Muscle layer of duodenum (tissue), 2 donors: ENCODE data around the gene ROBO1.

Source experiments
- H3K27ac ChIP-seq: one replicate; pipeline ENCODE4 v1.7.0; 2013; ENCODE audit warnings: mild to moderate bottlenecking, low read length
- H3K27me3 ChIP-seq: one replicate; pipeline ENCODE4 v1.7.0; 2013; ENCODE audit warnings: low read depth, mild to moderate bottlenecking, control low read depth, low read length
- H3K36me3 ChIP-seq, 2 donors: one replicate each; pipeline ENCODE4 v1.7.0; 2013; ENCODE audit warnings: low read length in 2 of 2, control low read depth in 1 of 2, mild to moderate bottlenecking in 1 of 2; ENCODE audit not compliant: insufficient read depth in 2 of 2, control insufficient read depth in 1 of 2
- H3K4me1 ChIP-seq, 2 donors: one replicate each; pipeline ENCODE4 v1.7.0; 2013; ENCODE audit warnings: low read length in 2 of 2, mild to moderate bottlenecking in 2 of 2, control low read depth in 1 of 2, moderate library complexity in 1 of 2; ENCODE audit not compliant: insufficient read depth in 2 of 2, control insufficient read depth in 1 of 2
- H3K4me3 ChIP-seq, 2 donors: one replicate each; pipeline ENCODE4 v1.7.0; 2013; ENCODE audit warnings: low read length in 2 of 2, low read depth in 1 of 2, mild to moderate bottlenecking in 1 of 2
- H3K9me3 ChIP-seq, 2 donors: one replicate each; pipeline ENCODE4 v1.7.0; 2013; ENCODE audit warnings: low read length in 2 of 2, control low read depth in 1 of 2, mild to moderate bottlenecking in 1 of 2; ENCODE audit not compliant: control insufficient read depth in 1 of 2
- donor health status: healthy.

ROBO1 gene

DNA sequence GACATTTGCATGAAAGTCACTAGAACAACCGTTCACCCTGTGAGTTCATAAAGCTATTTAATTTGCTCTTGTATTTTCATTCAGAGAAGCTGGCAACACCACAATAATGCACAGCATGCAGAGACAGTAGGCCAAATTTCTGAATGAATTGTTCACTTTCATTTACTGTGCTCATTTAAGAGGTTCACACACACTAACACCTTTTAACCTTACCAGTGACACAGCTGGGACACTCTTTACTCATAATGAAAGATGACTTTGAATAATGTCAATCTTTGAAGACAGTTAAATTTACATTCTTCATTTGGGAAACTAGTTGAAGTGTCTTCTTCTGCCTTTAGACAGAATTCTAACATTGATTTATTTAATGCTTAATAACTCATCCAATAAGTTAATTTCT lies 95.7 kb downstream of the ROBO1 start:
- Histone ChIP-seq H3K4me3 (no peak overlapping the region), H3K9me3 (peaks cover 0 to 2% of the 10 kb centered on the region in 2 donors), H3K4me1 (no peaks in the 10 kb centered on the region), H3K27me3 (no peaks in the 10 kb centered on the region), H3K36me3 (no peaks in the 10 kb centered on the region), H3K27ac (no peak overlapping the region)

DNA sequence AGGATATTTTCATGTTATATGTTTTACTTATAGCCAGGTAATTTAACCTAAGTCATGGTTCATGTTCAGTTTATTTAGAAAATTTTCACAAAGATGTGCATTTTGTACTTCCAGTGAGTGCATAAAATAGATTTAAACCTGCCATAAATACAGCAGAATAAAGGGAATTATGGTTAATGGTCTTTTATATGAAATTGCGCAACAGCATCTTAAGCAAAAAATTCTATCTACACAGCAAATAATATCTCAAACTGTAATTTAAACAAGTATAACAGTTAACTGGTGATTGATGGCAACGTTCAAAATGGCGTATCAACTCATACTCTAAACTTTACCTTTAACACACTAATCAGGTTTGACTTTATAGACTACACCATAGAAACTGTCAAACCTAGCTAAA lies 97.6 kb downstream of the ROBO1 start:
- Histone ChIP-seq H3K4me3 (no peak overlapping the region), H3K27me3 (no peaks in the 10 kb centered on the region), H3K36me3 (no peaks in the 10 kb centered on the region), H3K27ac (no peak overlapping the region), H3K9me3 (no peaks in the 10 kb centered on the region), H3K4me1 (no peaks in the 10 kb centered on the region)

DNA sequence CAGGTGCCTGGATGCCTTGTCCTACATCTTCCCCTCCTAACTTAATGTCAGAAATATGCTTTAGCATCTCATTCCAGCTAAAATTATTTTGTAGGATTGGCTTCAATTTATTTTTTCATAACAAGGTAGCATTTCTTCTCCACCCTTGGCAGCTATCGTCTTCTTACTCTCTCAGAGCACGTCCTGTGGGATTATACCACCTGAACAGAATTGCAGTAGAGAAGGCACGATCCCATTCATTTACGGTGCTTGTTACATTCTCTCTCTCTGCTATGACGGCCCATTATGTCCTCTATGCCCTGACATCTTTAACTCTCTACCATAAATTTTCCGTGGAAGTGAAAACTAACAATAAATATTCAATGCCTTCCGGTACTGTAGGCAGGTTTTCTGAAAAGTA lies 103.3 kb downstream of the ROBO1 start:
- Histone ChIP-seq H3K27me3 (no peaks in the 10 kb centered on the region), H3K27ac (no peak overlapping the region), H3K9me3 (no peaks in the 10 kb centered on the region), H3K4me3 (no peak overlapping the region), H3K36me3 (no peaks in the 10 kb centered on the region), H3K4me1 (no peaks in the 10 kb centered on the region)

DNA sequence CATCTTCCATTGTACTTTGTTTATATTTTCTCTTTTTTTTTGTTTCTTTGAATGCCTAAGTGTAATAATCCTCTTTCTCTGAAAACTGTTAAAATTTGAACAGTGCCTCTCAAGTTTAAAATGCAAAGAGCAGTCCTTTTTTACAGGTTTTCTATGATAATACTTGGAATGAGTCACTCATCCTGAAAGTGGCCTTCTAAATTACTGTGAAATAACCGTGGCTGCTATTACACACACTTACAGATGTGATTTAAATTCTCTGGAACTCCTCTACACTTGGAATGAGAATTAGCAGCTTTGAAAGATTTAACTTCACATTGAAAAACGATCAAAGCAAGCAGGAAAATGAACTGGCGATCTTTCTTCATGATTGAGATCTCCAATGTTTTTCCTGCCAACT lies 105.9 kb downstream of the ROBO1 start:
- no peaks in the 10 kb centered on the region for H3K27me3 ChIP-seq
- H3K9me3 ChIP-seq, result no peaks in the 10 kb centered on the region
- H3K4me3 ChIP-seq, result no peak overlapping the region
- H3K36me3 ChIP-seq, result no peaks in the 10 kb centered on the region
- H3K4me1 ChIP-seq, result no peaks in the 10 kb centered on the region
- no peak overlapping the region for H3K27ac ChIP-seq

DNA sequence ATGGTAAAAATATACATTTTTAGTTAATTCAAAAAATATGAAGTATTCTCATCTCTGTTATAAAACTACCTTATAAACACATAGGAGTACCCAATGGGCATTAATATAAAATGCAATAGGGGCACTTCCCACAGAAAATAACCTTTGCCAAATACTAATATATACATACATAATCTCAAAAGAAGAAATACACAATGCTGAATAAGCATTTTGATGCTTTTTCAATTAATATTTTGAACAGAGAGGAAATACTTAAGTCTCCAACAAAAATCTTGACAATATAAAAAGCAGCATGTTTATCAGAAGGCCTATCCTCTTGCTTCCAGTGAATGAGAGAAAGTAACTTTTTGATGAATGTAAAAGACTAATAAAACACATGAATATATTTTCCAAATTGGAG lies 110.7 kb downstream of the ROBO1 start:
- no peak overlapping the region for H3K4me3 ChIP-seq
- H3K27me3 ChIP-seq, result no peaks in the 10 kb centered on the region
- H3K27ac ChIP-seq, result no peak overlapping the region
- no peaks in the 10 kb centered on the region for H3K36me3 ChIP-seq
- H3K4me1 ChIP-seq, result no peaks in the 10 kb centered on the region
- no peaks in the 10 kb centered on the region for H3K9me3 ChIP-seq

DNA sequence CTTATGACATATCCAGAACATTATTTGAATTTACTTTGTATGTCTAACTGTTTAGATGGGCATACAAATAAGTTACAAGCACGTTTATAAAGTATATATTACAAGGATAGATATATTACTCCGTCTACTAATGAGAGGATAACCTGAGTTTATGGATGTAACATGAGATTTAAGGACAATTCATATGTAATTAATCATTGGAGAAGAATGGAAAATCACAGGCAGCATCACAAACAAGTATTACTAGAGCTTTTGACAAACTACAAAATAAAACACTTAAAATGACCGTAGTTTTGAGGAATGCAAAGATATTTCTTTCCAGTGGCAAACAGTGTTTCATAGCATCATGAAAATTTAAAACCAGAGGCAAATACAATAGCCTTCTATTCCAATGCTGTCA lies 113.8 kb downstream of the ROBO1 start:
- Histone ChIP-seq H3K4me1 (no peaks in the 10 kb centered on the region), H3K9me3 (no peaks in the 10 kb centered on the region), H3K4me3 (no peak overlapping the region), H3K27me3 (no peaks in the 10 kb centered on the region), H3K36me3 (no peaks in the 10 kb centered on the region), H3K27ac (no peak overlapping the region)

DNA sequence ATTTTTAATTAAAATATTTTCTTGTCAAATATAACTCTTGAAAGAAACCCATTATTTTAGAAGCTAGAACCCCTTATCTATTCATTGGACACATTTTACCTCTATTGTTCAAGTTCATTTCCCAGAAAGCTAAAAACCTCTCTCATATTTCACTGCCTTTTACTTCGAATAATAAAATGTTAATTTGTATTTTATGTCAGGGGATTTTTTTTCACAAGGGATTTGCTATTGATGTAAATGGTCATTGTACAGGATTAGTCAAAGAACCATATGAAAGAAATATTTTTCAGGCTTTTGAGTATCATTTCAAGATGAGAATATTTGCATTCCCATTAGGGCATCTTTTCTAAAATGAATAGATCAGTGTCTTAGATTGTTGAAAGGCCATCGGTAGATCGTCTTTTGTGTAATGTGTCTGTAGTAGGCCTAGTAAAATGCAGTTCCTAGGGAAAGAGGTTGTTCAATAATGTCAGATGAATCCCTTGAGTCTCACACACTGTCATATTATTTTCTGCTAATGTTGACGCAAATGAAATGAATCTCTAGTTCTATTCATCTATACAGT lies 114.5 kb downstream of the ROBO1 start:
- H3K27me3 ChIP-seq, result no peaks in the 10 kb centered on the region

DNA sequence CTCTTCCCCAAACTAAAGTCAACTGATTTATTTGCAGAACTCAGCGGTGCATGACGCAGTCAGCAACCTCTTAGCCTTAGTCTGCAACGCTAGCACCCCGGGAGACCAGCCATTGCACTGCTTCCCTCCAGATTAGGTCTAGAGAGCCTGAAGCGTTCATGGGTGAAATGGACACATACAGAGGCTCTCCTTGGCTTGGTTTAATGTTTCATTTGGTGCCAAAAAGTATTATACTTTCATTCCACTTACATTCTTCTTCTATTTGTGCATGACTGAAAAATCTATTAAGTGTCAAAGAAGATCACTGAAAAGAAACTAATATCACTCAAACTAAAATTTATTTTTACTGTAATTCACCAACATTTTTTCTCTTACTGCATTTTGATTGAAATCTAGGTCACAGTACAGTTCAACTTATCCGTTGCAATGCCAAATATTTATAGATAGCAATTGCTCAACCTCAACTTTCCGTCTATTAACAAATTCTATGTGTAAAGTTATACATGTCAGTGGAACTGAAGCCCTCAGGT lies 116.2 kb downstream of the ROBO1 start:
- Histone ChIP-seq H3K9me3 (no peaks in the 10 kb centered on the region), H3K4me3 (no peak overlapping the region), H3K4me1 (no peaks in the 10 kb centered on the region), H3K36me3 (no peaks in the 10 kb centered on the region), H3K27me3 (no peaks in the 10 kb centered on the region), H3K27ac (no peak overlapping the region)

More for the DNA sequence above, 114.5 kb downstream of the ROBO1 start:
- Histone ChIP-seq H3K9me3 (no peaks in the 10 kb centered on the region), H3K27ac (no peak overlapping the region), H3K4me1 (no peaks in the 10 kb centered on the region), H3K36me3 (no peaks in the 10 kb centered on the region), H3K4me3 (no peak overlapping the region)

DNA sequence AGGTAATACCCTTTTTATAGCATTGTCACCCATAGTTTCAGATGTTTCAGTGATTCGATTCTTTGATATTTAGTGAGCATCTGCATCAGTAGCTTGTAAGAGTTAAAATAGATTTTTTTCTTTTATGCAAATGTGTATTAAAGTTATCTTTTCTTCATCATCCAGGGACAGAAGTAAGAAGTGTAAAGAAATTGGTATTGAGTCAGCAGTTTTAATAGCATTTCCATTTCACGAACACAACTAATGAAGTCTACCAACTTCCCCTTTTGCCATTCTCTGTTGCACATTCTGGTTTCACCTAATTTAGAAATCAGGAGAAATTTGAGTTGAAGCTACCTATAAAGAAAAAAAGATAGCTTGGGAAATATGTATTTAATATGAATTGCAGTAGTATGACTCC lies 127.9 kb downstream of the ROBO1 start:
- Histone ChIP-seq H3K27ac (no peak overlapping the region), H3K36me3 (no peaks in the 10 kb centered on the region)

DNA sequence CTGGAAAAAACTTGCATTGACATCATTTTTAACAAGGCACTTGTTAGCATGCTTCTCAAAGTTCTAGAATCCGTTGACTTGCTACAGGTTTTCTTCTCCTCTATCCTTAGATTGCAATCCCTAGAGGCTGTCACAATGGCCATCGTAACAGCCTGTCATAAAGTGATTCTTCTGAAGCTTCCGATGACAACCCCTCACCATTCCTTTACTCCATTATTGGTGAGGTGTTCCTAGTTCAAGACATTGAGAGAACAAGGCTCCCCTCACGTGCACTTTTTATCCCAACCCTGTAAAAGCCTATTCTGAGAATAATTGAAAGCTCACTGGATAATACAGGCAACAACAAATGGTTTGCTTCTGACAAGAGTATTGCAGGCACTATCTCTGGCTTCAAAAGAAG lies 131.4 kb downstream of the ROBO1 start:
- H3K4me1 ChIP-seq, result no peaks in the 10 kb centered on the region
- peaks cover 0 to 3% of the 10 kb centered on the region in 2 donors for H3K9me3 ChIP-seq
- H3K4me3 ChIP-seq, result no peak overlapping the region
- H3K27ac ChIP-seq, result no peak overlapping the region
- H3K36me3 ChIP-seq, result no peaks in the 10 kb centered on the region
- H3K27me3 ChIP-seq, result no peaks in the 10 kb centered on the region

More for the DNA sequence above, 127.9 kb downstream of the ROBO1 start:
- Histone ChIP-seq H3K27me3 (no peaks in the 10 kb centered on the region), H3K4me1 (no peaks in the 10 kb centered on the region), H3K4me3 (no peak overlapping the region), H3K9me3 (peaks cover 0 to 6% of the 10 kb centered on the region in 2 donors)

DNA sequence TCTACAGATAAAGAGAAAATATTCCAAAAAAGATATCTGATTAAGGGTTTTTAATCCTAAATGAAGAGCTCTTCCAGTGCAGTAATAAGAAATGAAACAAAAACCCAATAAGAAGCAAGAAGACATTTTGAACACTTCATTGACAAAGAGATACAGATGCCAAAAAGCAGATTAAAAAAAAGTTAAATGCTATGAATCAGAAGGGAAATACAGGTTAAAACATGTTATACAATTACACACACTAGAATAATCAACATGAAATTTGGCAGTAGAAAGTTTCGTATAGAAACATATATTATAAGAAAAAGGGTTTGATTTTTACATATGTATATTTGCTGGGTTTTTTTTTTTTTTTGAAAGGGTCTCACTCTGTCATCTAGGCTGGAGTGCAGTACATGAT lies 135.0 kb downstream of the ROBO1 start:
- Histone ChIP-seq H3K27me3 (no peaks in the 10 kb centered on the region), H3K9me3 (no peaks in the 10 kb centered on the region), H3K36me3 (no peaks in the 10 kb centered on the region), H3K4me1 (no peaks in the 10 kb centered on the region), H3K27ac (no peak overlapping the region), H3K4me3 (no peak overlapping the region)

DNA sequence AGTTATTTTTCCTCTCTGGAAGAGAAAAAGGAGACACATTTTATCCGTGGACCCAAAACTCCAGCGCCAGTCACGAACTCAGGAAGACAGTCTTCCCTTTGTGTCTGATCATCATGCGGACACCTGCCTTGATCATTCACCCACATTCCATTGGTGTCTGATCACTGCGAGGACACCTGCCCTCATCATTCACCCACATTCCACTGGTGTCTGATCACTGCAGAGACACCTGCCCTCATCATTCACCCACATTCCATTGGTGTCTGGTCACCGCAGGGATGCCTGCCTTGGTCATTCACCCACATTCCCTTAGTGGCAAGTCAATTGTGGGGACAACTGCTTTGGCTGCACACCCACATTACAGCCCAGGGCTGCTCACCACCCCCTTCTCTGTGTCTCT lies 148.9 kb downstream of the ROBO1 start:
- H3K4me3 ChIP-seq, result no peak overlapping the region
- H3K9me3 ChIP-seq, result peaks cover 0 to 25% of the 10 kb centered on the region in 2 donors
- H3K27ac ChIP-seq, result no peak overlapping the region
- no peaks in the 10 kb centered on the region for H3K27me3 ChIP-seq
- H3K4me1 ChIP-seq, result no peaks in the 10 kb centered on the region
- no peaks in the 10 kb centered on the region for H3K36me3 ChIP-seq
